ENCODE results near the gene PTPN1.

DNA sequence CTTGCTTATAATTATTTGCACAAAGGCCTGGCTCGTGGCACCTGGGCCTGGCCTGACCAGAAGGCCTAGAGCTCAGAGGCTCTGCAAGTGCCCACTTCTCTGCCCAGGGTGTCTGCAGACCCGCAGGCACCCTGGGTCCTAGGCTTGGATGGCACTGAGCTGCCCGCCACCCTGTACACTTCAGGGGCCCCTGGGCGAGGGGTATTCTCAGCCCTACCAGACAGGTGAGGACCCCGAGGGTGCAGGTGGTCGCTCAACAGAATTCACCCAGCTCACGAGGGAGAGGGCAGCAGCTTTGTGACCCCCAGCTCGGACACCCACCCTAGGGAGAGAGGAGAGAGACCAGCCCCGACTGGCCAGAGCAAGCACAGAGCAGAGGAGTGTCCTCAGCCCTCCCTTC lies 97.3 kb downstream of the PTPN1 start:
- TF ChIP-seq SPI1 (IDR thresholded peaks at IDR 0.05; ENCODE audit: low read depth, low read length) (no peak), POLR2AphosphoS5 (IDR thresholded peaks at IDR 0.05; ENCODE audit: low read depth, low read length) (no peak)
